C4-2B (cell line): ENCODE measurements around the gene TMOD1.

Experiments used
- ZFX ChIP-seq: fragments of 450-650 bp; IDR thresholded peaks from 2 replicates; pipeline ENCODE4 v1.6.1; 2017
- TF ChIP-seq, protein P1 (sequence below): fragments of 450-650 bp; conservative IDR thresholded peaks from 2 replicates; pipeline ENCODE4 v1.5.1; 2017; ENCODE audit warnings: mild to moderate bottlenecking

DNA sequence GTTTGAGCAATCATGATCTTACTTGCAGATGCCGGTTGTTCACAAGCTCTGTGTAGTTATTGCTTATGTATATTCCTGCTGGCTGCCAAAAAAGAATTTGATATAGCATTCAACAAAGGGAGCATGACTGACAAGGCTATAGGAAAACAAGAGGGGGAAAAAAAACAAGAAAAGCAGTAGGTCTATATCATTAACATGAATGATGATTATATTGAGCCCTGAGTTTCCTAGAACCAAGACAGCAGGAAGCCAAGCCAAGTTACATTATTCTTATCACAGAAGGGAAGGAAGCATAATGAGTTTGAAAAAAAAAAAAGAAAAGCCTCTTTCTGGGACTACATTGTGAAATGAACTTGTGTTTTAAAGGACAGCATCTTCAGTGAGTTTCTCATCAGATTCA is 90.7 kb downstream of the TMOD1 start:
- TF ChIP-seq, protein P1, sequence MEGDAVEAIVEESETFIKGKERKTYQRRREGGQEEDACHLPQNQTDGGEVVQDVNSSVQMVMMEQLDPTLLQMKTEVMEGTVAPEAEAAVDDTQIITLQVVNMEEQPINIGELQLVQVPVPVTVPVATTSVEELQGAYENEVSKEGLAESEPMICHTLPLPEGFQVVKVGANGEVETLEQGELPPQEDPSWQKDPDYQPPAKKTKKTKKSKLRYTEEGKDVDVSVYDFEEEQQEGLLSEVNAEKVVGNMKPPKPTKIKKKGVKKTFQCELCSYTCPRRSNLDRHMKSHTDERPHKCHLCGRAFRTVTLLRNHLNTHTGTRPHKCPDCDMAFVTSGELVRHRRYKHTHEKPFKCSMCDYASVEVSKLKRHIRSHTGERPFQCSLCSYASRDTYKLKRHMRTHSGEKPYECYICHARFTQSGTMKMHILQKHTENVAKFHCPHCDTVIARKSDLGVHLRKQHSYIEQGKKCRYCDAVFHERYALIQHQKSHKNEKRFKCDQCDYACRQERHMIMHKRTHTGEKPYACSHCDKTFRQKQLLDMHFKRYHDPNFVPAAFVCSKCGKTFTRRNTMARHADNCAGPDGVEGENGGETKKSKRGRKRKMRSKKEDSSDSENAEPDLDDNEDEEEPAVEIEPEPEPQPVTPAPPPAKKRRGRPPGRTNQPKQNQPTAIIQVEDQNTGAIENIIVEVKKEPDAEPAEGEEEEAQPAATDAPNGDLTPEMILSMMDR: no peak
- no peak for TF ChIP-seq ZFX
